Stomach (tissue), 4 donors: ENCODE data around the gene INAVA.

ENCODE experiments used
- POLR2A ChIP-seq, 4 donors: fragments of 450-650 bp; IDR thresholded peaks; one replicate each; pipeline ENCODE4 v1.6.1; 2016; ENCODE audit warnings: antibody characterized with exemption in 4 of 4, control low read depth in 2 of 4, mild to moderate bottlenecking in 1 of 4, moderate library complexity in 1 of 4
- POLR2AphosphoS5 ChIP-seq, 3 donors: sonication (generic); formaldehyde crosslinking; IDR thresholded peaks; one replicate each; pipeline ENCODE4 v1.6.1; 2016; ENCODE audit warnings: antibody characterized with exemption in 3 of 3
- TF ChIP-seq, protein P1 (sequence below), 7 experiments: fragments of 450-650 bp in 4 of 7; fragments of 200-600 bp in 3 of 7; sonication (generic) in 3 of 7; IDR thresholded peaks; one replicate each; pipeline ENCODE4 v1.5.1; 2016 to 2019; ENCODE audit warnings: antibody characterized with exemption in 7 of 7, control low read depth in 2 of 7, mild to moderate bottlenecking in 1 of 7

DNA sequence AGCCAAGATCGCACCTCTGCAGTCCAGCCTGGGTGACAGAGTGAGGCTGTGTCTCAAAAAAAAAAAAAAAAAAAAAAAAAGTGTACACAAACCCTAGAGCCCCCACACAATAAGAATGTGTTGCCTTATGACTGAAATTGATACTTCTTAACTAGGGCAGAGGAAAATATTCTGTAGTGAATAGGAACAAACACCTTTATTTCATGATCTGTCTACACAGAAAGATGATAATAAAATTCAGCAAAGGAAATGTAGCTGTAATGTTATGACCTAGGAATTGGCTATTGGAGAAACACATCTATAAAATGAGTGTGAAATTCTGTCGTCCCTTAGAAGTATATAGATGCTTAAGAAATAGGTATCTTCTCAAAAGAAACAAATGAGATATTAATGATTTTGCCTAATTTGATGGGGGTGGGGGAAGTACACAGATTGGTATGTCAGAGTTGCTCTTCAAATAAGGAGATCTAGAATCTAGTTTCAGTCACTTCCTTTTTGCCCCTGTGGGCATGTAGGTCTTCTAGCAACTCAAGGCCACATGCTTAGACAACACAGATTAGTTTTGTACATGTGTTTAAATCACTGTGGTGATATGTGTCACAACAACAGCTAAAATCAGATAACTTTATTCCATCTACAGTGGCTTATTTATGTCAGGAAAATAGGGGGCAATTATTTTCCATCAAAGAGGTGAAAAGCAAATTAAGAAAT lies 32.6 kb upstream of the INAVA start:
- TF ChIP-seq POLR2AphosphoS5 (IDR thresholded peaks at IDR 0.05) (no peak), POLR2A (IDR thresholded peaks at IDR 0.05) (no peak)
- TF ChIP-seq, protein P1, sequence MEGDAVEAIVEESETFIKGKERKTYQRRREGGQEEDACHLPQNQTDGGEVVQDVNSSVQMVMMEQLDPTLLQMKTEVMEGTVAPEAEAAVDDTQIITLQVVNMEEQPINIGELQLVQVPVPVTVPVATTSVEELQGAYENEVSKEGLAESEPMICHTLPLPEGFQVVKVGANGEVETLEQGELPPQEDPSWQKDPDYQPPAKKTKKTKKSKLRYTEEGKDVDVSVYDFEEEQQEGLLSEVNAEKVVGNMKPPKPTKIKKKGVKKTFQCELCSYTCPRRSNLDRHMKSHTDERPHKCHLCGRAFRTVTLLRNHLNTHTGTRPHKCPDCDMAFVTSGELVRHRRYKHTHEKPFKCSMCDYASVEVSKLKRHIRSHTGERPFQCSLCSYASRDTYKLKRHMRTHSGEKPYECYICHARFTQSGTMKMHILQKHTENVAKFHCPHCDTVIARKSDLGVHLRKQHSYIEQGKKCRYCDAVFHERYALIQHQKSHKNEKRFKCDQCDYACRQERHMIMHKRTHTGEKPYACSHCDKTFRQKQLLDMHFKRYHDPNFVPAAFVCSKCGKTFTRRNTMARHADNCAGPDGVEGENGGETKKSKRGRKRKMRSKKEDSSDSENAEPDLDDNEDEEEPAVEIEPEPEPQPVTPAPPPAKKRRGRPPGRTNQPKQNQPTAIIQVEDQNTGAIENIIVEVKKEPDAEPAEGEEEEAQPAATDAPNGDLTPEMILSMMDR (IDR thresholded peaks at IDR 0.05), result no peak
